CD4-positive, alpha-beta T cell (primary cell): Measurements from ENCODE around the gene CYP1A1. TPM values are rescaled to one million over a fixed set of nuclear protein-coding genes. Genes with fewer than 3 reads are reported as not detected.

Source experiments
- ATAC-seq: fragments of 200-7000 bp; cut with Tn5 transposase; one replicate; pipeline ENCODE4 v1.10.0; 2022; ENCODE audit warnings: mild to moderate bottlenecking; ENCODE audit not compliant: poor library complexity
- CTCF ChIA-PET: fragments of 350-600 bp; sonication (Branson Sonifier 250); formaldehyde crosslinking; loops from one replicate; lab custom pipeline; 2021; ENCODE audit warnings: antibody characterized with exemption, inconsistent platforms; lab: Charles Lee
- POLR2A ChIA-PET: fragments of 350-600 bp; sonication (Branson Sonifier 250); formaldehyde crosslinking; loops from one replicate; lab custom pipeline; 2021; ENCODE audit warnings: antibody characterized with exemption, inconsistent platforms; lab: Charles Lee
- DNase-seq, 14 experiments: peaks; one replicate each; pipeline ENCODE4 v3.0.0-alpha.2; 2013 to 2020; ENCODE audit warnings: mixed read lengths in 2 of 14
- H3K27ac ChIP-seq, 2 donors: one replicate each; pipeline versions ENCODE4 v1.5.1 to v1.7.0; 2013; ENCODE audit warnings: low read length in 2 of 2, low read depth in 1 of 2, mild to moderate bottlenecking in 1 of 2
- H3K27me3 ChIP-seq, 2 experiments: 1 replicate in 1 of 2; 2 replicates in 1 of 2; pipeline versions ENCODE4 v1.6.1 to v1.7.0; 2013; ENCODE audit warnings: low read length in 2 of 2, control low read depth in 1 of 2, mild to moderate bottlenecking in 1 of 2, moderate library complexity in 1 of 2; ENCODE audit not compliant: insufficient read depth in 2 of 2, control insufficient read depth in 1 of 2
- H3K36me3 ChIP-seq: one replicate; pipeline ENCODE4 v1.6.1; 2013; ENCODE audit warnings: low read length, control low read depth; ENCODE audit not compliant: insufficient read depth
- H3K4me1 ChIP-seq: one replicate; pipeline ENCODE4 v1.6.1; 2013; ENCODE audit warnings: low read length, control low read depth; ENCODE audit not compliant: insufficient read depth
- H3K4me3 ChIP-seq: one replicate; pipeline ENCODE4 v1.5.1; 2013; ENCODE audit warnings: mild to moderate bottlenecking, low read length, moderate library complexity
- H3K9me3 ChIP-seq, 2 experiments: 1 replicate in 1 of 2; 2 replicates in 1 of 2; pipeline versions ENCODE4 v1.6.1 to v1.7.0; 2013; ENCODE audit warnings: low read length in 2 of 2, mild to moderate bottlenecking in 2 of 2, control low read depth in 1 of 2, moderate library complexity in 1 of 2; ENCODE audit not compliant: control insufficient read depth in 1 of 2, insufficient read depth in 1 of 2
- H3K27ac Mint-ChIP-seq: one replicate; pipeline ENCODE4 v1.8.0; 2020; ENCODE audit warnings: mixed read lengths
- H3K27me3 Mint-ChIP-seq: one replicate; pipeline ENCODE4 v1.8.0; 2021; ENCODE audit warnings: mixed read lengths
- H3K36me3 Mint-ChIP-seq: one replicate; pipeline ENCODE4 v1.8.0; 2021; ENCODE audit warnings: low read depth, mixed read lengths
- H3K4me1 Mint-ChIP-seq: one replicate; pipeline ENCODE4 v1.8.0; 2021; ENCODE audit warnings: low read depth, mixed read lengths
- H3K4me3 Mint-ChIP-seq: one replicate; pipeline ENCODE4 v1.8.0; 2020; ENCODE audit warnings: mild to moderate bottlenecking, mixed read lengths
- H3K9me3 Mint-ChIP-seq: one replicate; pipeline ENCODE4 v1.8.0; 2020; ENCODE audit warnings: mixed read lengths
- intact Hi-C, 2 experiments: fragments of 100-400 bp; cut with DNase I in 1 of 2; cut with micrococcal nuclease in 1 of 2; formaldehyde crosslinking; loops; one replicate each; pipeline versions ENCODE4 v1.15.1 to v1.9.0; 2023 to 2025; cut with DNase I, micrococcal nuclease
- total RNA-seq, 174 experiments: library from RNA in 2 of 174; stranded (reverse) in 2 of 174; gene quantifications; one replicate each; pipeline ENCODE4 v1.2.3 and lab custom pipeline; 2021 to 2026
- TF ChIP-seq, protein P1 (sequence below): fragments of 200-600 bp; IDR thresholded peaks from one replicate; pipeline ENCODE4 v1.8.0; 2022; ENCODE audit warnings: antibody characterized with exemption, mild to moderate bottlenecking

CYP1A1 gene
- total RNA-seq, 2 experiments from 2014 or later, result not detected

DNA sequence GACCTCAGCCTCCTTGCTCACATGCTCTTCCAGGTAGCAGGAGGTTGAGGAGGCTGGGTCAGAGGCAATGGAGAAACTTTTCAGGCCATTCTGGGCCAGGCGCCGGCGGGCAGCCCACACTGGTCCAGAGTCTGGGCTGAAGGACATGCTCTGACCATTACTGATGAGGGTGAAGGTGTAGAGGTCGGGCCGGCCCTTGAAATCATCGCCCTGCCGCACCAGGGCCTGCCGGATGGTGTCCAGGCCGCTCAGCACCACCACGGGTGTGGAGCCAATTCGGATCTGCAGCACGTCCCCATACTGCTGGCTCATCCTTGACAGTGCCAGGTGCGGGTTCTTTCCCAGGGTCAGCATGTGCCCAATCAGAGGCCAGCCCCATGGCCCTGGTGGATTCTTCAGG, 2.7 kb downstream of the CYP1A1 start:
- CTCF ChIA-PET, result no interaction called here
- Histone ChIP-seq H3K9me3 (no peaks in the 10 kb centered on the region), H3K4me3 (no peak overlapping the region), H3K4me1 (peaks cover 15% of the 10 kb centered on the region), H3K27me3 (no peaks in the 10 kb centered on the region), H3K27ac (no peak overlapping the region), H3K36me3 (no peaks in the 10 kb centered on the region)
- TF ChIP-seq, protein P1, sequence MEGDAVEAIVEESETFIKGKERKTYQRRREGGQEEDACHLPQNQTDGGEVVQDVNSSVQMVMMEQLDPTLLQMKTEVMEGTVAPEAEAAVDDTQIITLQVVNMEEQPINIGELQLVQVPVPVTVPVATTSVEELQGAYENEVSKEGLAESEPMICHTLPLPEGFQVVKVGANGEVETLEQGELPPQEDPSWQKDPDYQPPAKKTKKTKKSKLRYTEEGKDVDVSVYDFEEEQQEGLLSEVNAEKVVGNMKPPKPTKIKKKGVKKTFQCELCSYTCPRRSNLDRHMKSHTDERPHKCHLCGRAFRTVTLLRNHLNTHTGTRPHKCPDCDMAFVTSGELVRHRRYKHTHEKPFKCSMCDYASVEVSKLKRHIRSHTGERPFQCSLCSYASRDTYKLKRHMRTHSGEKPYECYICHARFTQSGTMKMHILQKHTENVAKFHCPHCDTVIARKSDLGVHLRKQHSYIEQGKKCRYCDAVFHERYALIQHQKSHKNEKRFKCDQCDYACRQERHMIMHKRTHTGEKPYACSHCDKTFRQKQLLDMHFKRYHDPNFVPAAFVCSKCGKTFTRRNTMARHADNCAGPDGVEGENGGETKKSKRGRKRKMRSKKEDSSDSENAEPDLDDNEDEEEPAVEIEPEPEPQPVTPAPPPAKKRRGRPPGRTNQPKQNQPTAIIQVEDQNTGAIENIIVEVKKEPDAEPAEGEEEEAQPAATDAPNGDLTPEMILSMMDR, result no peak
- Mint-ChIP-seq H3K4me3 (peak overlapping the region; percentile 31), H3K4me1 (peaks cover 5% of the 10 kb centered on the region), H3K36me3 (no peaks in the 10 kb centered on the region), H3K27me3 (no peaks in the 10 kb centered on the region), H3K27ac (no peak overlapping the region), H3K9me3 (no peaks in the 10 kb centered on the region)
- intact Hi-C loops, result no loop called here
- ATAC-seq, result no peak
- POLR2A ChIA-PET, result no interaction called here
- no peak for DNase-seq

DNA sequence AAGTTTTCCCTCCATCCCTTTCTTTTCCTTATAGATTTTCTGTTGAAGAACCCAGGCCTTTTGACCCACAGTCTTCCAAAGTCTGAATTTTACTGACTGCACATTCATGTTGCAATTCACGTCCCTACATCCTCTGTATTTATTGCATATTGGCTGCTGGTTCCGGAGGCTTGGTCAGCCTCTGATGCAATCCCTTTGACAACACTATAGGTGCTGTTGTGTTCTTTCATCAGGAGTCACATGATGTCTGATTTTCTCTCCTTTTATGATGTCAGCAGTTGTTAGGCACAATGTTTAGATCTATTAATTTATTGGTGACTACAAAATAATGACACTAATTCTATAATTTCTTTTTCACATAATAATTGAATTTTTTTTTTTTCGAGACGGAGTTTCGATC, 8.7 kb downstream of the CYP1A1 start:
- H3K27me3 Mint-ChIP-seq, result no peaks in the 10 kb centered on the region
- TF ChIP-seq, protein P1, result no peak
- ATAC-seq (no peak), DNase-seq (peak in 2 of 14 experiments; percentile 27 to 36)
- no peaks in the 10 kb centered on the region for H3K36me3 Mint-ChIP-seq
- H3K9me3 Mint-ChIP-seq, result no peaks in the 10 kb centered on the region
- Histone ChIP-seq H3K27ac (no peak overlapping the region), H3K4me3 (no peak overlapping the region), H3K27me3 (no peaks in the 10 kb centered on the region), H3K4me1 (no peaks in the 10 kb centered on the region), H3K9me3 (no peaks in the 10 kb centered on the region), H3K36me3 (no peaks in the 10 kb centered on the region)
- H3K4me1 Mint-ChIP-seq, result no peaks in the 10 kb centered on the region
- no peak overlapping the region for H3K27ac Mint-ChIP-seq
- intact Hi-C loops, result no loop called here
- POLR2A ChIA-PET, result no interaction called here
- no peak overlapping the region for H3K4me3 Mint-ChIP-seq
- CTCF ChIA-PET, result interaction anchor here (0.6 kb wide), 1 partner anchor 64 kb away, joined by 3 read pairs; no protein-coding TSS in a partner anchor

DNA sequence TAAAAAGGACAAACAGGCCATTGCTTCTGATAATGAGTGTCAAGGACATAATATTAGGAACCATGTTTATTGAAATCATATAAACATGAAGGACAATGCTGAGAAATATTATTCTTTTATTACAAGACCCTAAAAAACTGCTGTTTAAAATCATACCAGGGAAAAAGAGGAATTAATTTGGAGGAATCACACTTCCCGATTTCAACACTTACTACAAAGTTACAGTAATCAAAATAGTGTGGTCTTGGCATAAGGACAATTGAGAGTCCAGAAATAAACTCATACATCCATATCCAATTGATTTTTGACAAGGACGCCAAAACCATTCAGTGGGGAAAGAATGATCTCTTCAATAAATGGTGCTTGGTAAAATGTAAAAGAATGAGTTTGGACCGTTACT, 13.0 kb downstream of the CYP1A1 start:
- no peaks in the 10 kb centered on the region for H3K9me3 Mint-ChIP-seq
- peaks cover 7% of the 10 kb centered on the region for H3K27me3 Mint-ChIP-seq
- no peak overlapping the region for H3K4me3 ChIP-seq
- H3K36me3 Mint-ChIP-seq, result no peaks in the 10 kb centered on the region
- ChIA-PET CTCF (no interaction called here), POLR2A (no interaction called here)
- no peak for DNase-seq
- no peak overlapping the region for H3K4me3 Mint-ChIP-seq
- no peak overlapping the region for H3K27ac Mint-ChIP-seq
- no peaks in the 10 kb centered on the region for H3K36me3 ChIP-seq
- H3K9me3 ChIP-seq, result no peaks in the 10 kb centered on the region
- no peaks in the 10 kb centered on the region for H3K27me3 ChIP-seq
- intact Hi-C loops, result no loop called here
- H3K27ac ChIP-seq, result no peak overlapping the region
- no peaks in the 10 kb centered on the region for H3K4me1 Mint-ChIP-seq
- no peak for ATAC-seq
- TF ChIP-seq, protein P1, result no peak
- H3K4me1 ChIP-seq, result peaks cover 10% of the 10 kb centered on the region
